NCI-H1436 treated with DMSO at 0.1 percent for 48 hours (cell line): ENCODE data around the gene CRISPLD2.
"Not testable (repeated sequence)": the region's sequence is repeated elsewhere in the genome, so short reads cannot be mapped to it uniquely, and the experiment has no call there.

Experiments used
- DNase-seq: peaks from one replicate; lab custom pipeline; 2025; lab: John Stamatoyannopoulos, UW

Gene CRISPLD2

GRCh38 chr16:84931107-84931494 is 111.3 kb downstream of the CRISPLD2 start:
- no peak for DNase-seq

GRCh38 chr16:84931506-84931905 is 111.7 kb downstream of the CRISPLD2 start:
- DNase-seq, result no peak

- no peak for DNase-seq
These were observed 112.9 kb downstream of the CRISPLD2 start for GRCh38 chr16:84932681-84933080.

- DNase-seq, result no peak
These were observed 114.2 kb downstream of the CRISPLD2 start for GRCh38 chr16:84933774-84934631.

- DNase-seq, result no peak
These were observed 117.6 kb downstream of the CRISPLD2 start for GRCh38 chr16:84937196-84938005.

GRCh38 chr16:84938616-84939015 is 118.8 kb downstream of the CRISPLD2 start:
- not testable (repeated sequence) for DNase-seq

GRCh38 chr16:84940670-84941551 is 121.1 kb downstream of the CRISPLD2 start:
- no peak for DNase-seq

GRCh38 chr16:84941921-84942320 is 122.1 kb downstream of the CRISPLD2 start:
- no peak for DNase-seq

GRCh38 chr16:84942786-84943185 is 123.0 kb downstream of the CRISPLD2 start:
- DNase-seq, result no peak

GRCh38 chr16:84943620-84944019 is 123.8 kb downstream of the CRISPLD2 start:
- DNase-seq, result no peak

- no peak for DNase-seq
These were observed 127.2 kb downstream of the CRISPLD2 start for GRCh38 chr16:84947022-84947421.

GRCh38 chr16:84947996-84948850 is 128.4 kb downstream of the CRISPLD2 start:
- DNase-seq, result no peak

- no peak for DNase-seq
These were observed 129.2 kb downstream of the CRISPLD2 start for GRCh38 chr16:84948851-84949610.

- no peak for DNase-seq
These were observed 130.1 kb downstream of the CRISPLD2 start for GRCh38 chr16:84949772-84950436.

- no peak for DNase-seq
These were observed 131.1 kb downstream of the CRISPLD2 start for GRCh38 chr16:84950906-84951305.

- DNase-seq, result peak; percentile 16
These were observed 132.8 kb downstream of the CRISPLD2 start for GRCh38 chr16:84952335-84953189.

GRCh38 chr16:84953190-84953746 is 133.5 kb downstream of the CRISPLD2 start:
- DNase-seq, result no peak

- DNase-seq, result no peak
These were observed 135.6 kb downstream of the CRISPLD2 start for GRCh38 chr16:84955427-84955826.
